Right lobe of liver (tissue), 6 donors: ENCODE data around the gene THPO. TPM values are rescaled to one million over a fixed set of nuclear protein-coding genes. Genes with fewer than 3 reads are reported as not detected.
A peak's percentile ranks its signal among the peaks of the same experiment; 100 is the strongest.
"Not testable (repeated sequence)": the region's sequence is repeated elsewhere in the genome, so short reads cannot be mapped to it uniquely, and the experiment has no call there.

Experiments
- ATAC-seq, 4 donors: fragments of 200-7000 bp; cut with Tn5 transposase; one replicate each; pipeline ENCODE4 v1.9.1; 2020; ENCODE audit warnings: mild to moderate bottlenecking in 4 of 4, moderate library complexity in 4 of 4
- DNase-seq, 3 donors: peaks; one replicate each; pipeline ENCODE4 v3.0.0-alpha.2; 2020
- H3K27ac ChIP-seq, 3 donors: fragments of 200-600 bp; one replicate each; pipeline ENCODE4 v1.8.0; 2022
- H3K27me3 ChIP-seq, 2 donors: fragments of 200-600 bp; one replicate each; pipeline ENCODE4 v1.8.0; 2022
- H3K36me3 ChIP-seq, 4 donors: fragments of 200-600 bp; sonication (generic) in 1 of 4; one replicate each; pipeline versions ENCODE4 v1.5.1 to v1.8.0; 2017 to 2022; ENCODE audit warnings: control low read depth in 1 of 4
- H3K4me1 ChIP-seq, 4 donors: fragments of 200-600 bp; sonication (generic) in 1 of 4; one replicate each; pipeline versions ENCODE4 v1.5.1 to v1.8.0; 2017 to 2022; ENCODE audit warnings: control low read depth in 1 of 4
- H3K4me3 ChIP-seq, 3 donors: fragments of 200-600 bp; one replicate each; pipeline ENCODE4 v1.8.0; 2022
- H3K9me3 ChIP-seq, 4 donors: fragments of 200-600 bp; sonication (generic) in 1 of 4; one replicate each; pipeline versions ENCODE4 v1.5.1 to v1.8.0; 2017 to 2022; ENCODE audit warnings: control low read depth in 1 of 4
- POLR2A ChIP-seq: fragments of 450-650 bp; IDR thresholded peaks from one replicate; pipeline ENCODE4 v1.6.1; 2017; ENCODE audit warnings: antibody characterized with exemption, mild to moderate bottlenecking
- WGBS: methylation state at CpG from one replicate; pipeline ENCODE4 v1.1.6; 2018; ENCODE audit warnings: low coverage, low lambda C conversion rate; ENCODE audit not compliant: insufficient coverage; ENCODE audit errors: missing lambda C conversion rate; 5-methylcytosine and 5-hydroxymethylcytosine counted together
- intact Hi-C, 2 donors: fragments of 100-400 bp; cut with DNase I; formaldehyde crosslinking; loops; one replicate each; pipeline versions ENCODE4 v1.11.2 to v1.14.1; 2022
- total RNA-seq, 6 experiments: library from RNA; depleted of rRNA in 2 of 6; stranded (reverse); fragments of >200 nt in 2 of 6; fragmentation: NEBNext Ultra II Directional in 3 of 6; extraction: Animal tissue kit (Norgen Biotek cat#: 25700) in 3 of 6; gene quantifications; one replicate each; pipeline versions ENCODE4 v1.1.0 to v1.2.4, GENCODE V29; 2016 to 2023
- TF ChIP-seq, protein P1 (sequence below), 4 donors: fragments of 200-600 bp in 3 of 4; fragments of 450-650 bp in 1 of 4; IDR thresholded peaks; one replicate each; pipeline versions ENCODE4 v1.5.1 to v1.8.0; 2016 to 2022; ENCODE audit warnings: antibody characterized with exemption in 4 of 4, mild to moderate bottlenecking in 2 of 4
- donor health status: DM: no; HTN: yes; CAD: no.
- donor health status: DM: no; HTN: no; CAD: no.
- donor health status: DM: no; HTN: no; CAD: no.
- donor health status: DM: no; HTN: yes; CAD: no.
- donor health status: DM: no; HTN: yes; CAD: no.

The THPO gene
- total RNA-seq, 6 experiments from 2014 or later: 8.2 to 12.1 (median 10.5) TPM

DNA sequence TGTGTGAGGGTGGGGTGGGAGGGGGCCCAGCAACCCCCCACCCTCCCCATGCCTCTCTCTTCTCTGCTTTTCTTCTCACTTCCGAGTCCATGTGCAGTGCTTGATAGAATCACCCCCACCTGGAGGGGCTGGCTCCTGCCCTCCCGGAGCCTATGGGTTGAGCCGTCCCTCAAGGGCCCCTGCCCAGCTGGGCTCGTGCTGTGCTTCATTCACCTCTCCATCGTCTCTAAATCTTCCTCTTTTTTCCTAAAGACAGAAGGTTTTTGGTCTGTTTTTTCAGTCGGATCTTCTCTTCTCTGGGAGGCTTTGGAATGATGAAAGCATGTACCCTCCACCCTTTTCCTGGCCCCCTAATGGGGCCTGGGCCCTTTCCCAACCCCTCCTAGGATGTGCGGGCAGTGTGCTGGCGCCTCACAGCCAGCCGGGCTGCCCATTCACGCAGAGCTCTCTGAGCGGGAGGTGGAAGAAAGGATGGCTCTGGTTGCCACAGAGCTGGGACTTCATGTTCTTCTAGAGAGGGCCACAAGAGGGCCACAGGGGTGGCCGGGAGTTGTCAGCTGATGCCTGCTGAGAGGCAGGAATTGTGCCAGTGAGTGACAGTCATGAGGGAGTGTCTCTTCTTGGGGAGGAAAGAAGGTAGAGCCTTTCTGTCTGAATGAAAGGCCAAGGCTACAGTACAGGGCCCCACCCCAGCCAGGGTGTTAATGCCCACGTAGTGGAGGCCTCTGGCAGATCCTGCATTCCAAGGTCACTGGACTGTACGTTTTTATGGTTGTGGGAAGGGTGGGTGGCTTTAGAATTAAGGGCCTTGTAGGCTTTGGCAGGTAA lies 32.5 kb downstream of the THPO start:
- Histone ChIP-seq H3K27me3 (no peaks in the 10 kb centered on the region), H3K4me3 (no peak overlapping the region), H3K9me3 (no peaks in the 10 kb centered on the region), H3K4me1 (no peaks in the 10 kb centered on the region), H3K36me3 (no peaks in the 10 kb centered on the region), H3K27ac (no peak overlapping the region)
- ATAC-seq: peak; percentile 90 to 96 (median 94)
- intact Hi-C loops: no loop called here
- peak; percentile 74 to 80 (median 80) for DNase-seq
- TF ChIP-seq, protein P1, sequence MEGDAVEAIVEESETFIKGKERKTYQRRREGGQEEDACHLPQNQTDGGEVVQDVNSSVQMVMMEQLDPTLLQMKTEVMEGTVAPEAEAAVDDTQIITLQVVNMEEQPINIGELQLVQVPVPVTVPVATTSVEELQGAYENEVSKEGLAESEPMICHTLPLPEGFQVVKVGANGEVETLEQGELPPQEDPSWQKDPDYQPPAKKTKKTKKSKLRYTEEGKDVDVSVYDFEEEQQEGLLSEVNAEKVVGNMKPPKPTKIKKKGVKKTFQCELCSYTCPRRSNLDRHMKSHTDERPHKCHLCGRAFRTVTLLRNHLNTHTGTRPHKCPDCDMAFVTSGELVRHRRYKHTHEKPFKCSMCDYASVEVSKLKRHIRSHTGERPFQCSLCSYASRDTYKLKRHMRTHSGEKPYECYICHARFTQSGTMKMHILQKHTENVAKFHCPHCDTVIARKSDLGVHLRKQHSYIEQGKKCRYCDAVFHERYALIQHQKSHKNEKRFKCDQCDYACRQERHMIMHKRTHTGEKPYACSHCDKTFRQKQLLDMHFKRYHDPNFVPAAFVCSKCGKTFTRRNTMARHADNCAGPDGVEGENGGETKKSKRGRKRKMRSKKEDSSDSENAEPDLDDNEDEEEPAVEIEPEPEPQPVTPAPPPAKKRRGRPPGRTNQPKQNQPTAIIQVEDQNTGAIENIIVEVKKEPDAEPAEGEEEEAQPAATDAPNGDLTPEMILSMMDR (IDR thresholded peaks at IDR 0.05): peak; percentile 48 to 60 (median 55)
- no peak for TF ChIP-seq POLR2A
- WGBS: 27% methylated on average over 10 of the region's 14 CpGs

DNA sequence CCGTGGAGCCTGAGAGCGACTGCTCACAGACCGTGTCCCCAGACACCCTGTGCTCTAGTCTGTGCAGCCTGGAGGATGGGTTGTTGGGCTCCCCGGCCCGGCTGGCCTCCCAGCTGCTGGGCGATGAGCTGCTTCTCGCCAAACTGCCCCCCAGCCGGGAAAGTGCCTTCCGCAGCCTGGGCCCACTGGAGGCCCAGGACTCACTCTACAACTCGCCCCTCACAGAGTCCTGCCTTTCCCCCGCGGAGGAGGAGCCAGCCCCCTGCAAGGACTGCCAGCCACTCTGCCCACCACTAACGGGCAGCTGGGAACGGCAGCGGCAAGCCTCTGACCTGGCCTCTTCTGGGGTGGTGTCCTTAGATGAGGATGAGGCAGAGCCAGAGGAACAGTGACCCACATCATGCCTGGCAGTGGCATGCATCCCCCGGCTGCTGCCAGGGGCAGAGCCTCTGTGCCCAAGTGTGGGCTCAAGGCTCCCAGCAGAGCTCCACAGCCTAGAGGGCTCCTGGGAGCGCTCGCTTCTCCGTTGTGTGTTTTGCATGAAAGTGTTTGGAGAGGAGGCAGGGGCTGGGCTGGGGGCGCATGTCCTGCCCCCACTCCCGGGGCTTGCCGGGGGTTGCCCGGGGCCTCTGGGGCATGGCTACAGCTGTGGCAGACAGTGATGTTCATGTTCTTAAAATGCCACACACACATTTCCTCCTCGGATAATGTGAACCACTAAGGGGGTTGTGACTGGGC lies 33.3 kb downstream of the THPO start:
- H3K36me3 ChIP-seq: no peaks in the 10 kb centered on the region
- H3K4me3 ChIP-seq: no peak overlapping the region
- 94% methylated on average over 3 of the region's 24 CpGs for WGBS
- intact Hi-C loops: no loop called here
- TF ChIP-seq, protein P1 (IDR thresholded peaks at IDR 0.05): no peak
- no peak for TF ChIP-seq POLR2A
- no peak overlapping the region for H3K27ac ChIP-seq
- ATAC-seq: no peak
- no peaks in the 10 kb centered on the region for H3K9me3 ChIP-seq
- no peaks in the 10 kb centered on the region for H3K27me3 ChIP-seq
- no peak for DNase-seq
- no peaks in the 10 kb centered on the region for H3K4me1 ChIP-seq

DNA sequence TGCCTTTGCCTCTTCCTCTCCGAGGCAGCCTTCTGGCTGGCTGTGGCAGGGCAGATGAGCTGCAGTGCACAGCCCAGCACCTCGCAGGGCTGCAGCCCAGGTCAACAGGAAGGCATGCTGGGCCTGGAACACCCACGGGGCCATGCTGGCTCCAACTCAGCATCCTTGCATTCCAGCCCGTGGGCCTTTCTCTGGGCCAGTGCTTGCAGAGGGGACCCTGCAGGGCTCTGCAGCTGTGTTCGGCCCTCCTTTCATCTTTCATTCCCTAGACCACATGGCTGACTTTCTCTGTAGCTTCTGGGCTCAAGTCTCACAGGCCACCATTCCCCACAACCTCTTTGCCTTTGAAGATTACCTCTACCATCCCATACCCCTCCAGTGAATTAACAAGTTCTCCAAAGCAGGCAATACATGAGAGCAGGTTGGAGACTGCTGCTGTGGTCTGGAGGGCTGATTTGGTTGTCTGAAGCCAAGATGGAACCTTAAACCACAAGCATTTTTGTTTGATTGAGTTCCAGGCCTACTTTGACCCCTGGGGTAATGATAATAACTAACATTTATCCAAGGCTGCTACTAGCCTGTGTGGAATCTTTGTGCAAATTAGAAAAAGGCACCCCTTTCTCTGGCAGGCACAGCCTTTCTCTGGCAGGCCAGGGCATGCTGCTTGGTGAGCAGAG lies 34.7 kb downstream of the THPO start:
- no peak overlapping the region for H3K4me3 ChIP-seq
- whole genome bisulfite sequencing: 80% methylated on average over 2 of the region's 5 CpGs
- H3K9me3 ChIP-seq: no peaks in the 10 kb centered on the region
- ATAC-seq: no peak
- TF ChIP-seq, protein P1 (IDR thresholded peaks at IDR 0.05): no peak
- no peak for TF ChIP-seq POLR2A
- H3K4me1 ChIP-seq: no peaks in the 10 kb centered on the region
- intact Hi-C loops: no loop called here
- no peaks in the 10 kb centered on the region for H3K27me3 ChIP-seq
- H3K27ac ChIP-seq: no peak overlapping the region
- DNase-seq: no peak
- no peaks in the 10 kb centered on the region for H3K36me3 ChIP-seq

DNA sequence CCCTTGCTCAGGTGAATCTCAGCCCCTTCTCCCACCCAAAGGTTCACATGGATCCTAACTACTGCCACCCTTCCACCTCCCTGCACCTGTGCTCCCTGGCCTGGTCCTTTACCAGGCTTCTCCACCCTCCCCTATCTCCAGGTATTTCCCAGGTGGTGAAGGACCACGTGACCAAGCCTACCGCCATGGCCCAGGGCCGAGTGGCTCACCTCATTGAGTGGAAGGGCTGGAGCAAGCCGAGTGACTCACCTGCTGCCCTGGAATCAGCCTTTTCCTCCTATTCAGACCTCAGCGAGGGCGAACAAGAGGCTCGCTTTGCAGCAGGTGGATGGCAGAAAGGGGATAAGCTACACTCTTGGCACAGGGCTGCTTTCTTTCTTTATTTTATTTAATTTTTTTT lies 36.1 kb downstream of the THPO start:
- no peak for ATAC-seq

DNA sequence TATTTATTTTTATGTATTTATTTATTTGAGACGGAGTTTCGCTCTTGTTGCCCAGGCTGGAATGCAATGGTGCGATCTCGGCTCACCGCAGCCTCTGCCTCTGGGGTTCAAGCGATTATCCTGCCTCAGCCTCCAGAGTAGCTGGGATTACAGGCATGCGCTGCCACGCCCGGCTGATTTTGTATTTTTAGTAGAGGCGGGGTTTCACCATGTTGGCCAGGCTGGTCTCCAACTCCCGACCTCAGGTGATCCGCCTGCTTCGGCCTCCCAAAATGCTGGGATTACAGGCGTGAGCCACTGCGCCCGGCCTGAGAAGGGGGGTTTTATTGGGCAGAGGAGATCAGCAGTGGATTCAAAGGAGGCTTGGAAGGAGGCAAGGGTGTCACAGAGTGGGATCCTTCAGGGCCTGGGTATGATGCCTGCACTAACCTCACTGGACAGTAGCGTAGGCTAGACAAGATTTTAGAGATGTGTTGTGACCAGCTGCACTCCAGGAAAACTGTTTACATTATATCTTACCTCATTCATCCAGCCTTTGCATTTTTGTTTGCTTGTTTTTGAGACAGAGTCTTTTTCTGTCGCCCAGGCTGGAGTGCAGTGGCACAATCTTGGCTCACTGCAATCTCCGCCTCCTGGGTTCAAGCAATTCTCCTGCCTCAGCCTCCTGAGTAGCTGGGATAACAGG lies 38.4 kb downstream of the THPO start:
- 91% methylated on average over 11 of the region's 19 CpGs for WGBS
- H3K27ac ChIP-seq, H3K27me3 ChIP-seq, H3K9me3 ChIP-seq, ATAC-seq, H3K4me3 ChIP-seq, intact Hi-C loops, H3K4me1 ChIP-seq, DNase-seq, H3K36me3 ChIP-seq: not testable (repeated sequence)

More for the DNA sequence above, 36.1 kb downstream of the THPO start:
- Histone ChIP-seq H3K27ac (no peak overlapping the region), H3K36me3 (no peaks in the 10 kb centered on the region), H3K4me1 (peaks cover 0 to 2% (median 0%) of the 10 kb centered on the region in 4 donors), H3K27me3 (no peaks in the 10 kb centered on the region), H3K4me3 (no peak overlapping the region), H3K9me3 (no peaks in the 10 kb centered on the region)
- WGBS: 89% methylated on average over 5 of the region's 7 CpGs
- TF ChIP-seq, protein P1 (IDR thresholded peaks at IDR 0.05): no peak
- no peak for TF ChIP-seq POLR2A
- no peak for DNase-seq
- intact Hi-C loops: no loop called here
